ENCODE results near the gene GARIN5A. TPM values are rescaled to one million over a fixed set of nuclear protein-coding genes. Genes with fewer than 3 reads are reported as not detected.

The GARIN5A gene
- total RNA-seq, 2 donors from 2014 or later, result 1.0 TPM; not detected in 1

DNA sequence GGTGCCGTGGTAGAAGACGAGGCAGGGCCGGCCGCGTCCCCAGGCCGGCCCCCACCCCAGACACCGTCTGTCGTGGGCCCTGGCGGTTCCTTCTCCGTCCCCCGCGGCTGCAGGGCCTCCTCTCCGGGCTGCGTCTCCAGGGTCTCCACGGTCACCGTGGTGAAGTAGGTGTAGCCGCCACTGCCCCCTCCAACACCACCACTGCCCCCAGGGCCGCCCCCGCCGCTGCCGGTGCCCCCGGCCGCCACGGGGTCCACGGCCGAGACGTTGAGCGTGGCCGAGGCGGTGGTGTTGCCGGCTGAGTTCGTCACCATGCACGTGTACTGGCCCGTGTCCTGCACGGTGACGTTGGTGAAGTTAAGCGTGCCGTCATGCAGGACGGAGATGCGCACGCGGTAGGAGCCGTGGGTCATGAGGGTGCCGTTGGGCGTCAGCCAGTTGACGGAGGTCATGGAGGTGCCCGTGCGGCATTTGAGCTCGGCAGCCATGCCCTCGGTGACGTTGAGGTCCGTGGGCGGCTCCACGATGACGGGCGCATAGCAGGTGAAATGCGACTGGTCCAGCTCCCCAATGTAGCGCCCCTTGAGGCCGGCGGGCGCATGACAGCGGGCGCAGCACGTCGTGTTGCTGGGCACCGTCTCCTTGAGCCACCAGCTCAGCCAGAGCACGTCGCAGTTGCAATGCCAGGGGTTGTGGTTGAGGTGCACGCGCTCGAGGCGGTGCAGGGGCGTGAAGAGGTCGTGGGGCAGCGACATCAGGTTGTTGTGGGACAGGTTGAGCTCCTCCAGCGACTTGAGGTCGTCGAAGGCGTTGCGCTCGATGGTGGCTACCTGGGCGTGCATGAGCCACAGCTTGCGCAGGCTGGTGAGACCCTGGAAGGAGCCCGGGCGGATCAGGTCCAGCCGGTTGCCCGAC, 41.7 kb upstream of the GARIN5A start:
- 89 to 94% methylated on average over 57 to 82 of the region's 87 CpGs for WGBS, 2 donors
- intact Hi-C loops (cut with DNase I), result loop anchor here (10.0 kb wide), 1 partner anchor 596 kb away; no protein-coding TSS in a partner anchor

GRCh38 chr19:50517704-50518075, 41.0 kb upstream of the GARIN5A start:
- Histone ChIP-seq H3K9me3 (no peaks in the 10 kb centered on the region), H3K27me3 (peaks cover 0 to 5% of the 10 kb centered on the region in 2 donors), H3K36me3 (replicated peaks in 1 of 2; ENCODE audit: insufficient read depth in 1 of 2, low read depth in 2 of 2) (no peaks in the 10 kb centered on the region), H3K4me1 (no peaks in the 10 kb centered on the region), H3K27ac (no peak overlapping the region), H3K4me3 (no peak overlapping the region)
- WGBS, 2 donors, result 91 to 93% methylated on average over 11 to 35 of the region's 37 CpGs
- ATAC-seq (no peak), DNase-seq (no peak)
- intact Hi-C loops (cut with DNase I), result loop anchor here (10.0 kb wide), 1 partner anchor 597 kb away; no protein-coding TSS in a partner anchor
- TF ChIP-seq POLR2A (IDR thresholded peaks at IDR 0.05) (no peak), CTCF (IDR thresholded peaks at IDR 0.05) (no peak)

More for the DNA sequence above, 41.7 kb upstream of the GARIN5A start:
- Histone ChIP-seq H3K27me3 (peaks cover 0 to 5% of the 10 kb centered on the region in 2 donors), H3K27ac (no peak overlapping the region), H3K36me3 (replicated peaks in 1 of 2; ENCODE audit: insufficient read depth in 1 of 2, low read depth in 2 of 2) (no peaks in the 10 kb centered on the region), H3K4me1 (no peaks in the 10 kb centered on the region), H3K4me3 (no peak overlapping the region), H3K9me3 (no peaks in the 10 kb centered on the region)
- no peak for DNase-seq
- no peak for ATAC-seq
- no peak for TF ChIP-seq POLR2A (IDR thresholded peaks at IDR 0.05)
- no peak for TF ChIP-seq CTCF (IDR thresholded peaks at IDR 0.05)

- no peak for ATAC-seq
- H3K4me1 ChIP-seq, result no peaks in the 10 kb centered on the region
- no peak overlapping the region for H3K27ac ChIP-seq
- no peaks in the 10 kb centered on the region for H3K9me3 ChIP-seq
- intact Hi-C loops (cut with DNase I), result loop anchor here (10.0 kb wide), 1 partner anchor 598 kb away; no protein-coding TSS in a partner anchor
- H3K4me3 ChIP-seq, result no peak overlapping the region
- H3K36me3 ChIP-seq (replicated peaks in 1 of 2; ENCODE audit: insufficient read depth in 1 of 2, low read depth in 2 of 2), result no peaks in the 10 kb centered on the region
- 28 to 56% methylated on average over 28 to 50 of the region's 53 CpGs for WGBS, 2 donors
- TF ChIP-seq POLR2A (IDR thresholded peaks at IDR 0.05) (no peak), CTCF (IDR thresholded peaks at IDR 0.05) (no peak)
- no peak for DNase-seq
- H3K27me3 ChIP-seq, result peaks cover 0 to 5% of the 10 kb centered on the region in 2 donors
Observed at GRCh38 chr19:50516964-50517703, 40.5 kb upstream of the GARIN5A start.

DNA sequence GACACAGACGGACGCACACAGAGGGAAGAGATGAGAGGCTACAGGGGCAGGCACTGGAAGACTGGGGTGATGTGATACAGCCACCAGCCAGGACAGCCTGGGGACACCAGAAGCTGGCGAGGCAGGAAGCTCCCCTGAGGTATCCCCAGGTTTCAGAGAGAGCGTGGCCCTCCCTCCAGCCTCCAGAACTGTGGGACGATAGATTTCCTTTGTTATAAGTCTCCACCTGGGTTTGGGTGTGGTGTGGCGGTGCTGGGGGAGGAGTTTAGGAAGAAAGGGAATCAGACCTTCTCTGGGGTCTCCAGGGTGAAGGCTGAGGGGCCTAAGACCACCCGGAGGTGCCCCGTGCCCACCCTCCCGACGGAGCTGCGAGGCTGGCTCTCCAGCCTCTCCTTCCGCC, 39.8 kb upstream of the GARIN5A start:
- Histone ChIP-seq H3K4me3 (no peak overlapping the region), H3K27me3 (peaks cover 0 to 5% of the 10 kb centered on the region in 2 donors), H3K36me3 (replicated peaks in 1 of 2; ENCODE audit: insufficient read depth in 1 of 2, low read depth in 2 of 2) (no peaks in the 10 kb centered on the region), H3K9me3 (no peaks in the 10 kb centered on the region), H3K27ac (no peak overlapping the region), H3K4me1 (no peaks in the 10 kb centered on the region)
- 30 to 39% methylated on average over 12 of the region's 12 CpGs for WGBS, 2 donors
- TF ChIP-seq POLR2A (IDR thresholded peaks at IDR 0.05), result no peak
- no peak for TF ChIP-seq CTCF (IDR thresholded peaks at IDR 0.05)
- intact Hi-C loops (cut with DNase I), result loop anchor here (10.0 kb wide), 1 partner anchor 598 kb away; no protein-coding TSS in a partner anchor
- ATAC-seq (no peak), DNase-seq (no peak)
